Stomach (tissue), 4 donors: ENCODE measurements around the gene CIZ1.

Experiments
- EP300 ChIP-seq: sonication (generic); formaldehyde crosslinking; IDR thresholded peaks from one replicate; pipeline ENCODE4 v1.6.1; 2017; ENCODE audit warnings: antibody characterized with exemption
- POLR2A ChIP-seq, 4 donors: fragments of 450-650 bp; IDR thresholded peaks; one replicate each; pipeline ENCODE4 v1.6.1; 2016; ENCODE audit warnings: antibody characterized with exemption in 4 of 4, control low read depth in 2 of 4, mild to moderate bottlenecking in 1 of 4, moderate library complexity in 1 of 4
- POLR2AphosphoS5 ChIP-seq, 3 donors: sonication (generic); formaldehyde crosslinking; IDR thresholded peaks; one replicate each; pipeline ENCODE4 v1.6.1; 2016; ENCODE audit warnings: antibody characterized with exemption in 3 of 3
- TF ChIP-seq, protein P1 (sequence below), 7 experiments: fragments of 450-650 bp in 4 of 7; fragments of 200-600 bp in 3 of 7; sonication (generic) in 3 of 7; IDR thresholded peaks; one replicate each; pipeline ENCODE4 v1.5.1; 2016 to 2019; ENCODE audit warnings: antibody characterized with exemption in 7 of 7, control low read depth in 2 of 7, mild to moderate bottlenecking in 1 of 7

DNA sequence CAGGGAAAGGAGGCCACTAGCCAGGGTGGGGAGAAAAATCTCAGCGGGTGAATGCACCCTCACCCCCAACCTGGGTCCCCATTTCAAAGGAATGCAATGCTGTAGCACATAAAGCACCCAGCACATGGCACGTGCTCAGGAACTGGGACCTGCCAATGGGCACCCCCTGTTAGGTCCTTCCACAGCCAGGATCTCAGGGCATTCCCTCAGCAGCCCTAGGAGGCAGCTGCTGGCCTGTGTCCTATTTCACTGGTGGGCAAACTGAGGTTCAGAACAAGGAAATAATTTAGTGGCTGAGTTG is 20.6 kb upstream of the CIZ1 start:
- TF ChIP-seq, protein P1, sequence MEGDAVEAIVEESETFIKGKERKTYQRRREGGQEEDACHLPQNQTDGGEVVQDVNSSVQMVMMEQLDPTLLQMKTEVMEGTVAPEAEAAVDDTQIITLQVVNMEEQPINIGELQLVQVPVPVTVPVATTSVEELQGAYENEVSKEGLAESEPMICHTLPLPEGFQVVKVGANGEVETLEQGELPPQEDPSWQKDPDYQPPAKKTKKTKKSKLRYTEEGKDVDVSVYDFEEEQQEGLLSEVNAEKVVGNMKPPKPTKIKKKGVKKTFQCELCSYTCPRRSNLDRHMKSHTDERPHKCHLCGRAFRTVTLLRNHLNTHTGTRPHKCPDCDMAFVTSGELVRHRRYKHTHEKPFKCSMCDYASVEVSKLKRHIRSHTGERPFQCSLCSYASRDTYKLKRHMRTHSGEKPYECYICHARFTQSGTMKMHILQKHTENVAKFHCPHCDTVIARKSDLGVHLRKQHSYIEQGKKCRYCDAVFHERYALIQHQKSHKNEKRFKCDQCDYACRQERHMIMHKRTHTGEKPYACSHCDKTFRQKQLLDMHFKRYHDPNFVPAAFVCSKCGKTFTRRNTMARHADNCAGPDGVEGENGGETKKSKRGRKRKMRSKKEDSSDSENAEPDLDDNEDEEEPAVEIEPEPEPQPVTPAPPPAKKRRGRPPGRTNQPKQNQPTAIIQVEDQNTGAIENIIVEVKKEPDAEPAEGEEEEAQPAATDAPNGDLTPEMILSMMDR (IDR thresholded peaks at IDR 0.05), result no peak
- no peak for TF ChIP-seq POLR2A (IDR thresholded peaks at IDR 0.05)
- no peak for TF ChIP-seq POLR2AphosphoS5 (IDR thresholded peaks at IDR 0.05)
- no peak for TF ChIP-seq EP300
